GM18519 (cell line): Measurements from ENCODE around the gene NSMF.
"Not testable (repeated sequence)": the region's sequence is repeated elsewhere in the genome, so short reads cannot be mapped to it uniquely, and the experiment has no call there.

ENCODE experiments used
- ATAC-seq: cut with Tn5 transposase; IDR thresholded peaks from one replicate; pipeline ENCODE4 v1.9.1; 2021; ENCODE audit warnings: mild to moderate bottlenecking, moderate library complexity; ENCODE audit not compliant: unreplicated experiment, low FRiP score

The NSMF gene

DNA sequence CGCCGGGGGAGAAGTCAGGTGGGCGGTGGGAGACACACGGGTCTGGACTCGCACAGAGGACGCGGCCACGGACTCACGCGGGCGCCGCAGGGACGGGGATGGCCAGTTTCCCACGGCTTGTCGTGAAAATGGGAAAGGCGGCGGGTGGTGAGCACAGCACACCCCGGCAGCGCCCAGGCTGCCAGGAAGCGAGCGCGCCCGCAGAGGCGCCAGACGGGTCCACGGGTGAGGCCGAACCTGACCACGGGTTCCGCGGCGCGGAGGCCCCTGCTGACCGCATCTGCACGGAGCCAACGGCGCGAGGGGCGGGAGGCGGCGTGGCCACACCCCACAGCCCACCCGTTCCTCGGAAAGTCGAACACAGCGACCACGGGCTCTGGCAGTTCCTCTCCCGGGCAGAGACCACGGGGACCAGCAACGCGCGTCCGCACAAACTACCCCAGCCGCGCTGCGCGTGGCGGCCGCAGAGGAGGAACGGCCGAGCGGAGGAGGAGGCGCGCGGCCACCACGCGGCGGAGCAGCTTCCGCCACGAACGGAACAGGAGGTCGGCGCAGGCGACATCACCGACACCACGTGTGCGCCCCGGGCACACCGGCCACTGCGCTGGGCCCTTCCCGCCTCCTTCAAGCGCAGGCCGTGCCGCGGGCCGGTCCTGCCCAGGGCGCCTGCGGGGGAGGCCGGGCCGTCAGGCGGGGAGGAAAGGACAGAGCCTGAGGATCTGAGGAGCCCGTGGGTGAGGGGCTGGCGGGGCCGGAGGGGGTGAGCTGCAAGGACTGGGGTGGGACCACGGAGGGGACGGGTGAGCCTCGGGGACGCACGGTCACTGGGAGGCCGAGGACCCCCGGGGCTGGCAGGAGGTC is 41.7 kb downstream of the NSMF start:
- ATAC-seq, result no peak

DNA sequence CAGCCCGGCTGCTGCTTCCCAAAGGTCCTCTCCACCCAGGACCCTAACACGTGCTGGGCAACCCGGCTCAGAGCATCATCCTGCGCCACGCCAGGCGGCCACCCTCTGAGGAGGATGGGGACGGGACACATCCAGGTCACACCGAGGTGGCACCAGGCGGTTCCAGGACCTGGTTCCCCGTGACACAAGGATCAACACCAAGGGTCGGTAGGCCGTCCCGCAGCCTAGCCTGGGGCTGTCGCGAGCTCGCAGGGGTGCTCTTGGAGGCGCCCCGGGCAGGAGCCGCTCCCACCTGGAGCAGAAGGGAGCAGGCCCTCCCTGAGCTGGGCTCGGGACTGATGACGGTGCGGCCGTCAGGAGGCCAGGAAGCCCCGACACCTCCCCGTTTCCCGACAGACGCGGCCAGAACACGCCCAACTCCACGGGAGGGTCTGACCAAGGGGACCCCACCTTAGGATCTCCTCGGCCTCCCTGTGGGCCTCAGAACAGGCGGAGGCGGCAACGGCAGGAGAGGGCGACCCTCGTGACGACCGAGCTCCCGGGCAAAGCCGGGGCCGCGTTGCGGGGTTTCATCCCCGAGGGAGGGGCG is 42.5 kb downstream of the NSMF start:
- ATAC-seq, result no peak

DNA sequence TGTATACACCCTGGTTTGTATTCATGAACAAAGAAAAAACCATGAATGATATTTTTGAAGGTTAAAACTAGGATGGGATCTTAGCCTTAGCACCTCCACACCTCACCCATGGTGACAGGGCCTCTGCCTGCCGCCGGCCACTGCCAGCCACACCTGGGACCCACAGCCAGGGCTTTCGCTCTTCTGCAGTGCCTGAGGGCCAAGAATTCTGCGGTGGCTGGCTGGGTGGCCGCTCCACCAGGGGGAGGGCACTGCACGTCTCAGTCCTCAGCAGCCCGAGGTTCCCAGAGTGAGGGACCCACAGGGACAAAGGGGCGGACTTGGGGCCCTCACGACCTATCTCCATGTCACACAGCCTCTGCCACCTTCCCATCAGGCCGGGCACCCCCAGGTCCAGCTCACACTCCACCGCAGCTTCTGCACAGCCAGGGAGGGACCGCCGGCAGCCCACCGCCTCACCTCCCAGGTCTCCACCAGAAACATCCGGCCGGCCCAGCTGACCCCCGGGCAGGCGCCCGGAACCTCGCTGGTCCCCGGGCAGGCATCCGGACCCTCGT is 43.0 kb downstream of the NSMF start:
- no peak for ATAC-seq

DNA sequence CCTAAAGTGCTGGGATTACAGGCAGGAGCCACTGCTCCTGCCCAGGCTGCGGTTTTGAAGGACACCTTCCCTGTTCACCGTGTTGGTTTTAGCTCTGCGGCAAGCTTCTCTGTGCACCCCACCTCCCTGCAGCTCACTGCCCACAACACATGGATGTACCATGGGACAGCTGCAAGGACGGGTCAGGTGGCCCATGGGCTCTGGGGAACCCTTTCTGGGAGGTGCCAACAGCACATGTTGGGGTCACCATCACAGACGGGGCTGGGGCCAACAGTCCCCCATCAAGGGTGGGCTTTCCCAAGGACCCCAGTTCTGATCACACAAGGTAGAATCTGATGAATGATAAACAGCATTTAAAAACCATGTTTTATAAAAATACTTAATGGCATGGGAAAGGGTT is 43.7 kb downstream of the NSMF start:
- no peak for ATAC-seq

DNA sequence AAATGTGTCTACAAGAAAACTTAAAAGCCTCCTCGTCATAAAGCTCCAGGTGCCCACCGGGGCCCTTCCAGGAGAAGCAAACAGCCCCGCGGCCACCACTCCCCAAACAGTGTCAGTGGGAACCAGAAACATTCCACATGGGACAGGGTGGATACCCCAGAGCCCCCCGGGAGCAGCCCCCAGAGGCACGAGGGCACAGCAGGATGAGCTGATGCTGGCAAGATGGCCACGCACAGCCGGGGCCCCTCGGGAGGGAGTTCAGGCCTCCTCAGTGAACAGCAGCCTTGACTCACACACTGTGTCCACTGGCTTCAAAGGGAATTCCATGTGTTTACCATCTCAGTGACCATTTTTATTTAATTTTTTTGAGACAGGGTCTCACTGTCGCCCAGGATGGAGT is 46.7 kb downstream of the NSMF start:
- no peak for ATAC-seq

DNA sequence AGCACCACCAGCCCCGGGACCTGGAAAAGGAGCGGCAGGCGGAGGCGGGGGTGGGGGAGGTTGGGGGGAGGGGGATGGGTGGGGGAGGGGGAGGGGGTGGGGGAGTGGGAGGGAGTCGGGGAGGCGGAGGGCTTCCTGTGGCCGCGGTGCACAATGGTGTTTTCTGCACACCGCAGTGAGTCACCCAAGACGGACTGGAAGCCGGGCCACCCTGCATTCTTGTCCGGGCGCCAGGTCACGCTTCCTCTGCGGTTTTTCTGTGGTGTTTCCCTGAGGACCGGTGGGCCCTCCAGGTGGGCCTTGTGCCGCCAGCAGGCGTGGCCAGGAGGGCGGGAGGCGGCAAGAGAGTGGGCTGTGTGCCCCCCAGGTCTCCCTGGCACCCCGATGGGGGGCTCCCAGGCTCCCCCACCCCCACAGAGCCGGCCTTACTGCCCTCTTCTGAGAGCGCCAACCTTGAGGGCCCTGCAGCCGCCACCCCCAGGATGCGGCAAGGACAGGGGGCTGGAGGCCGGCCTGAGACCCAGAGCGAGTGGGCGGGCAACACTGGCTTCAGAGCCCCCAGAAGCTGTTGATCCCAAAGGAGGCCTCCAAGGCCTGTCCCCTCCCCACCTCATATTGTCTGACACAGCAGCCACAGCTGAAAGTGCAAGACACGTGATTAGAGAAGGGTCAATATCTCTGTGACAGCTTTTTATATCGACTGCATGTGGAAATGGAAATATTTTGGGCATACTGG is 47.3 kb downstream of the NSMF start:
- ATAC-seq, result no peak

DNA sequence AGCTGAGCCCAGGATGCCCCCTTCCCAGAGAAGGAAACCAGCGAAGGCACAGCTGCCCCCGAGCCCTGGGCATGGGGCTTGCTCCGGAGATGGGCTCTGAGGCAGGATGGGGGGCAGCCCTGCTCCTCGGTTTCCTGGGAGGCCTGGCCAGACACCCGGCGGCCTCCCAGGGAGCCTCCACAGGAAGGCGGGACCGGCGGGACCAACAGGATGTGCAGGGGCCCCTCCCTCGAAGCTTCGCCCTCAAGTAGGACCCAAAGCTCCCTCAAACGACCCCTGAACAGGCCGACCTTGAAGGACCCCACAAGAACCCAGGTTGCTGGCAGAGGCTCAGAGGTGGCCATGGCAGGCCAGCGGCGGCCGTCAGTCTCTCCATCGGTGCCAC is 47.9 kb downstream of the NSMF start:
- ATAC-seq, result no peak

DNA sequence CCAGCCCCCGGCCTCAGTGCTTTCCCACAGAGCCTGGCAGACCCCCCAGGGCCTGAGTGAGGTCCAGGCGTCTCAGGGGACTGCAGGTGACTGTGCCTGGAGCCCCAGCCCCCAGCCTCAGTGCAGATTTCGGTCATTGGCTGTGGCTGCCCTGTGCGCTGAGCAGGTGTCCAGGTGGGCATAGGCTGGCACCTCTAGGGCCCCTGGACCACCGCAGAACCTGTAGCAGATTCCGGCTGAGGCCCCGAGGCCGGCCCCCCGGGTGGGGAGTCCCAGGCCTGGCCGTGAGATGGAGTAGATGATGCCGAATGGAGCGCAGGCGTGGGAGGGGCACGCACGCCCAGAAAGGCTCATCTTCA is 48.3 kb downstream of the NSMF start:
- ATAC-seq, result no peak

DNA sequence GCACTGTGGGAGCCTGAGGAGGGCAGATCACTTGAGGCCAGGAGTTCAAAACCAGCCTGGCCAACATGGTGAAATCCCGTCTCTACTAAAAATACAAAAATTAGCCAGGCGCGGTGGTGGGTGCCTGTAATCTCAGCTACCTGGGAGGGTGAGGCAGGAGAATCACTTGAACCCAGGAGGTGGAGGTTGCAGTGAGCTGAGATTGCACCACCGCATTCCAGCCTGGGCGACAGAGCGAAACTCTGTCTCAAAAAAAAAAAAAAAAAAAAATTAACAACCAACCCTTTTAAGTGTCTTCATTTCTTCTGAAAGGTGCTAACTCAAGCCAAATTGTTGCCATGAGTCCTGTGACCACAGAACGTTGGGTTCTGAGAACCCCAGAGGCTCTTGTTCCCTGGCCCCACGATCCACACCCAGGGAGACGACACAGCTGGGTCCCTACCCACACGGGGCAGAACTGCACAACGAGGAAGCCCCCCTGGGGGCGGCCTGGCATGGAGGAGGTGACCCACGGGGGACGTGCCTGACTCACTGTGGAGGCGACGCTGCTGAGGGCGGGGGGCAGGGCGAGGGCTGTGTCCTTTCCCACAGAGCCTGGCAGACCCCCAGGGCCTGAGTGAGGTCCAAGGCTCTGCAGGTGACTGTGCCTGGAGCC is 48.8 kb downstream of the NSMF start:
- ATAC-seq, result not testable (repeated sequence)

DNA sequence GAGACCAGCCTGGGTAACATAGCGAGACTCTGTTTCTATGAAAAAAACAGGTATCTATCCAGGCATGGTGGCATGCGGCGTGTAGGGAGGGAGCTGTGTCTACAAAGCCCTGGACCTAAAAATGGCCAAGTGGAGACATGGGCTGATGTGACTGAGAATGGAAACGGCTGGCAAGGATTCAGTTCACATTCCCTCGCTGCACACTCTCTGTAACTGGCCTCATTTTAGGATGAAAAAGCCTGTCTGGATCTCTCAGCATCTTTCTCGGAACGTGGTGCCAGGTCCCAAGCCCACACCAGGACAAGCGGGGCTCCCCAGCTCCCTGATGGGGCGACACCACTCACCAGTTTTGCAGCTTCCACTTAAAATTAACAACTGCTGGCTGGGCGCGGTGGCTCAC is 49.6 kb downstream of the NSMF start:
- ATAC-seq, result no peak

DNA sequence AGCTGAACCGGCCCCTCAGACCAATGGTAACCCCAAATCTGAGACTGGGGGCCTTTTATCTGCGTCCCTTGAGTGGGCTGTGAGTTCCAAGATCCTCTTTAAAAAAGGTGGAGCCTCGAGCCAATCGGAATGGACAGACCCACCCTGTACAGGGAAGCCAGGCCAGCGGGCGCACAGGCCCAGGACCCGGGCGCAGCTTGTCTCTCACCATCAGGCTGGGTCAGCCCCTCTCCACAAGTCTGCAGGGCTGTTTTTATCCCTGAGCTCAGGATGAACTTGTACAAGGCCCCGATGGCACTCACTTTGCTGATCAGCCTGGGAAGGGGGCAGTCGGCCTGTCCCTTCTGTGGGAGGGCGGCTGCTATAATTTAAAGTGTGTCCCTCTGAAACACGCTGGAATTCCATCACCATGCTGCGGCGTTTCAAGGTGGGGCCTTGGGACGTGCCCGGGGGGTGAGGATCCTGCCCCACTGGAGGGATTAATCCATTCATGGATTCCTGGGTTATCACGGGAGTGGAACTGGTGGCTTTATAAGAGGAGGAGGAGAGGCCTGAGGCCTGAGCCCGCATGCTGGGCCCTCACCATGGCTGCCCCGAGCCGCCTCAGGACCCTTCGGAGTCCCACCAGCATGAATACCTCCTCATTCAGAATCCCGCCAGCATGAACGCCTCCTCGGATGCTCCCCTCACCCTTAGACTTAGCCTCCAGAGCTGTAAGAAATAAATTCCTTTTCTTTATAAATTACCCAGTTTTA is 50.3 kb downstream of the NSMF start:
- ATAC-seq, result no peak

DNA sequence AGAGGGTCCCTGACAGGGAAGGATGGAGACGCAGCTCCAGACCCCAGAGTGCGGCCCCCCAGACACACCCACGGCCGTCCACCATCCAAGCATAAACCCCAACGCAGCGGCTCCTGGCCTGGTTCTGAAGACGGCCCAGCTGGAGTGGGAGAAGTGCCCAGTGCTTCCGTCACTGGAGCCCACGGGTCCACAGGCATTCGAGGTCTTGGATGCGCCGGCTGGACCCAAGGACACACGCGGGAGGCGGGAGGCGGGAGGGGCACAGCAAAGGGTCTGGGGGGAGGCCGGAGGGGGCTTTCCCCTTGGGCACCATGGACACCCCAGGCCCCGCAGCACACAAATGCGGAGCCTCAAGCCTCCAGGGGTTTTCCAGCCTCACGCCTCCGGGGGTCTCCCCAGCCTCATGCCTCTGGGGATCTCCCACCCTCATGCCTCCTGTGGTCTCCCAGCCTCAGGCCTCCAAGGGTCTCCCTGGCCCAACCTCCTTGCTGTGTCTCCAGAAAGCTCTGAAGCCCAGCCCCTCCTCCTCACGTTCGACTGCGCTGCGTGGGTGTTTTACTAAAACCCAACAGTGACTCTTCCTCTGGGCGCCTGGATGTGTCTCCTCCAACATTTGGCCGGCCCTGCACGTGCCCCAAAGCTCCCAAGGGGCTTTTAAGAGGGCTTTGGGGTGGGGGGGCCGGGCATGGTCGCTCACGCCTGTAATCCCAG is 51.4 kb downstream of the NSMF start:
- ATAC-seq, result no peak

DNA sequence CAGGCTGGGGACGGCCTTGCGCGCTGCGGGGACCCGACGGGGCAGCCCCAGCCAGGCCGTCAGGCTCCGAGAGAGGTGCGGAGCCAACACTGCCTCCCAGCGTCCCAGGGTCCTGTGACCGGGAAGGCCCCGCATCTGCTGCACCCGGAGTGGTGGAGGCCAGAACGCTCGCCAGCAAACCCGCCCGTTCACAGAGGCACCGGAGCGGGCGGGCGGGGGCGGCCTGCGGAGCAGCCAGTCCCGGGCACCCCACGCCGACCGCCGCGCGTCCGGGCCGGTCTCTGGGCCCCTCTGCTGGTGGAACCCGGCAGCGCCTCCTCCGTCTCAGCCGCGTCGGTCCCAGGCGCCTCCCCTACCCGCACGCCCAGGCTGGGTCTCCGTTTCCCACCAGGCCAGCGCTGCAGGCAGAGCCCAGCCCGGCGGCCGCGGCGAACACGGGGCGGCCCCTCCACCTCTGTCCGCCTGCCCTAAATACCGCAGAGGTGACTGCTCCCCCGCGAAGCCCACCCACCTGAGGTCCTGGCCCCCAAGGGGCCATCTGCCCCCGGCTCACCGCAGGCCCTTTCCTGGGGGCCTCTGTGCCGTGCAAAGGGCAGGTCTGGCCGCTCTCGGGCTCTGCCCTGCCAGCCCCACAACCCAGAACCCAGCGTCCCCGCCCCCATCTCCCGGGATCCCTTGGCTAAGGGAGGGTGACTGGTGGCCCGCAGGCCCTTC is 52.1 kb downstream of the NSMF start:
- no peak for ATAC-seq

DNA sequence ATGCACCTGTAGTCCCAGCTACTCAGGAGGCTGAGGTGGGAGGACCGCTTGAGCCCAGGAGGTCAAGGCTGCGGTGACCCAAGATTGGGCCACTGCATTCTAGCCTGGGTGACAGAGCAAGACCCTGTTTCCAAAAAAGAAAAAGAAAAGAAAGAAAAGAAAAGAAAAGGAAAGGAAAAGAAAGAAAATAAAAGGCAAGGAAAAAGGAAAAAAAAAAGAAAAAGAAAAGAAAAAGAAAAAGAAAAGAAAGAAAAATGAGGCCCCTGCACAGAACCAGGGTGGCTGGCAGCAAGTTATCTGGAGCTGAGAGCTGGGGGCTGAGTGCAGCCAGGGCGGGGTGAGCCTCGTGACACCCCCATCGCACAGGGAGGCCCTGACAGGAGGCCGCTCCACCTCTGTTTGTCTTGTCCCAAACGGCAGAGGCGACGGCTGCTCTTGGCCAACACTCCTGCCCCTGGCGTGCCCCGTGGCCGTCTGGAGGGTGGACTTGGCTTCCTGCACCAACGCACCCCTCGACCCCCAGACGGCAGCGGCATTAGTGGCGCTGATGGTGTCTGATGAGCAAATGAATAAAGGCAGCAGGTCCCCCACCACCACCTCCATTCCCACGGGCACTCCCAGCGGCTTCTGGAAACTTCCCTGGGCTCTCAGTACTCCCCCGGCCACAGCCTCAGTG is 52.9 kb downstream of the NSMF start:
- ATAC-seq, result no peak

DNA sequence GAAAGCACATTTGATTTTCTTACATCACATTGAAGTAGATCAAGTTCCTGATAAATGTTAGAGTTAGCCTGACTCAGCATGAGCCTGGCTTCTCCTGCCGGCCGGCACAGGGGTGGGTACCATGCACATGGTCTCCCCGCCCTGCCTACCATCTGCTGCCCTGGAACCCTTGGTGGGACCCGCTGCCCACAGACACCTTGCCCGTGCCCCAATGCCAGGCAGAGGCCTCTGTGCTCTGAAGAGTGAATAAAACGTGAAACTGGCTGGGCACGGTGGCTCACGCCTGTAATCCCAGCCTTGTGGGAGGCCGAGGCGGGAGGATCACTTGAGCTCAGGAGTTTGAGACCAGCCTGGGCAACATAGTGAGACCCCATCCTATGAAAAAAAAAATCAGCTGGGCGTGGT is 53.5 kb downstream of the NSMF start:
- no peak for ATAC-seq

DNA sequence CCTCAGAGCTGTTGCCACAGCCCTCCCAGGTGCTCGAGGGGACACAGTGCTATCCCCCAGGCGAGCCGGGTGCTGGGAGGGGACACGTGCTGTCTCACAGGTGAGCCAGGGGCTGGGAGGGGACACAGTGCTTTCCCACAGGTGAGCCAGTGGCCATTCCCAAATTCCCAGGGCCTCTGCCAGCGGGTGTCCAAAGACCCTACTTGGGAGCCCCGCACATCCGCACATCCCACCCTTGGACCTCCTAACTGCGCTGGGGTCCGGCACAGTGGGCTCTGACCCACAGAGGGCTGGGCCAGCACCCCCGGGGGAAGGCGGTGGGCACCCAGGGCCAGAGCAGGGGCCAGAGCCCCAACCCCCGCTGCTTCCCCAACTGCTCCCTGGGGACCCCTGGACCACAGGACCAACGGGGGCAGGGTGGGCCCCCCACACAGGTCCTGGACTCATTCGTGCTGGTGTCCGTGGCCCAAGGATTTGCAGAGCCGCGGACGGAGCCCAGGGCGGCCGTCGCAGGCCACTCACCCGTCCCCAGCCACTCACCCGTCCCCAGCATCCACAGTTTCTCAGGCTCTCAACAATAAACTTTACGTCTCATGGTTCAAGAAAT is 54.1 kb downstream of the NSMF start:
- no peak for ATAC-seq

DNA sequence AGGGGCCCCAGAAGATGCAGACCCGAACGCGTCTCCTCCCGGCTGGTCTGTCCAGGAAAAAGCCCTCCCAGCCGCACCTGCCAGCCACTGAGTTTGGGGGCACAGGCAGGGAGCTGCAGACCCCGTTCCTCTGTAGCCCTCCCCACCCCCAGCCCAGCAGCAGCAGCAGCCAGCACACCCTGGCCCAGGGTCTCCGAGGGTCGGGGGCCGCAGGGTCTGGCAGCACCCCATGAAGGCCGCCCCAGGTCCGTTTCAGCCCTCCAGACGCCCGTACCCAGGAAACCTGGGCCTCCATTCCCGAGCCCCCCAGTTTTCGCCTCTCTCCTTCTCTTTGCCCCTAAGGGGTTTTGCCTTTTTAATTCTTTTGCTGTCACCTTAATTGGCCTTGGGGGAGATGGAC is 55.9 kb downstream of the NSMF start:
- ATAC-seq, result no peak

DNA sequence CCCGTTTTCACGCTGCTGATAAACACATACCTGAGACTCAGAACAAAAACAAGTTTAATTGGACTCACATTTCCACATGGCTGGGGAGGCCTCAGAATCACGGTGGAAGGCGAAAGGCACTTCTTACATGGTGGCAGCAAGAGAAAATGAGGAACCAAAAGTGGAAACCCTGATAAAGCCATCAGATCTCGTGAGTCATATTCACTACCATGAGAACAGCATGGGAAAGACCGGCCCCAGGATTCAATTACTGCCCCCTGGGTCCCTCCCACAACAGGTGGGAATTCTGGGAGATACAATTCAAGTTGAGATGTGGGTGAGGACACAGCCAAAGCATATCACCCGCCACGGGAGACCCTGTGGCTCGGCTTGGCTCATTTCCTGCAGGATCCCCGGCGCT is 56.4 kb downstream of the NSMF start:
- ATAC-seq, result no peak
